HL-60 (cell line): ENCODE data around the gene DPY19L3.
"Not testable (repeated sequence)": the region's sequence is repeated elsewhere in the genome, so short reads cannot be mapped to it uniquely, and the experiment has no call there.

Source experiments
- CTCF ChIP-seq: IDR thresholded peaks from one replicate; pipeline ENCODE4 v1.5.1; 2011; ENCODE audit warnings: low read length, control low read depth, inconsistent platforms; ENCODE audit not compliant: insufficient read depth
- GABPA ChIP-seq: IDR thresholded peaks from 2 replicates; pipeline ENCODE4 v1.6.1; 2012; ENCODE audit warnings: low read depth
- POLR2AphosphoS5 ChIP-seq: IDR thresholded peaks from 2 replicates; pipeline ENCODE4 v1.6.1; 2012; ENCODE audit warnings: low read depth
- REST ChIP-seq: IDR thresholded peaks from 2 replicates; pipeline ENCODE4 v1.6.1; 2012; ENCODE audit warnings: low read depth; ENCODE audit not compliant: insufficient replicate concordance
- SPI1 ChIP-seq: IDR thresholded peaks from 2 replicates; pipeline ENCODE4 v1.6.1; 2012; ENCODE audit warnings: low read depth, mild to moderate bottlenecking, borderline replicate concordance

GRCh38 chr19:32377088-32377487 lies 28.5 kb upstream of the DPY19L3 start:
- not testable (repeated sequence) for TF ChIP-seq CTCF, POLR2AphosphoS5, GABPA, REST, SPI1
